ENCODE data around the gene CABP4.

CABP4 gene

GRCh38 chr11:67491276-67492068 lies 36.3 kb downstream of the CABP4 start:
- Mint-ChIP-seq H3K9me3 (no peaks in the 10 kb centered on the region), H3K36me3 (ENCODE audit: insufficient read depth) (peaks cover 59% of the 10 kb centered on the region), H3K27ac (peak overlapping the region in 1 of 2 donors; percentile 41), H3K27me3 (no peaks in the 10 kb centered on the region), H3K4me3 (no peak overlapping the region), H3K4me1 (ENCODE audit: low read depth in 2 of 2) (peaks cover 26 to 29% of the 10 kb centered on the region in 2 donors)
- DNase-seq (no peak), ATAC-seq (replicated peaks) (no peak)

- Mint-ChIP-seq H3K4me3 (no peak overlapping the region), H3K36me3 (ENCODE audit: insufficient read depth) (peaks cover 61% of the 10 kb centered on the region), H3K27ac (peak overlapping the region in 1 of 2 donors; percentile 68), H3K27me3 (no peaks in the 10 kb centered on the region), H3K9me3 (no peaks in the 10 kb centered on the region), H3K4me1 (ENCODE audit: low read depth in 2 of 2) (peaks cover 19 to 30% of the 10 kb centered on the region in 2 donors)
- ATAC-seq (replicated peaks) = no peak
- DNase-seq = no peak
Measured at GRCh38 chr11:67492069-67492727, 37.0 kb downstream of the CABP4 start.

- peak overlapping the region in 1 of 2 donors; percentile 68 for H3K27ac Mint-ChIP-seq
- H3K4me1 Mint-ChIP-seq (ENCODE audit: low read depth in 2 of 2) = peaks cover 12 to 23% of the 10 kb centered on the region in 2 donors
- H3K4me3 Mint-ChIP-seq = no peak overlapping the region
- no peak for ATAC-seq (replicated peaks)
- DNase-seq = no peak
- no peaks in the 10 kb centered on the region for H3K9me3 Mint-ChIP-seq
- H3K27me3 Mint-ChIP-seq = no peaks in the 10 kb centered on the region
- H3K36me3 Mint-ChIP-seq (ENCODE audit: insufficient read depth) = peaks cover 53% of the 10 kb centered on the region
Measured at GRCh38 chr11:67492801-67493547, 37.8 kb downstream of the CABP4 start.

GRCh38 chr11:67493548-67494370 lies 38.6 kb downstream of the CABP4 start:
- no peak overlapping the region for H3K27ac Mint-ChIP-seq
- peaks cover 48% of the 10 kb centered on the region for H3K36me3 Mint-ChIP-seq (ENCODE audit: insufficient read depth)
- H3K9me3 Mint-ChIP-seq = no peaks in the 10 kb centered on the region
- H3K4me3 Mint-ChIP-seq = no peak overlapping the region
- DNase-seq (no peak), ATAC-seq (replicated peaks) (no peak)
- H3K27me3 Mint-ChIP-seq = no peaks in the 10 kb centered on the region
- peaks cover 5 to 15% of the 10 kb centered on the region in 2 donors for H3K4me1 Mint-ChIP-seq (ENCODE audit: low read depth in 2 of 2)

GRCh38 chr11:67494371-67495233 lies 39.4 kb downstream of the CABP4 start:
- no peaks in the 10 kb centered on the region for H3K9me3 Mint-ChIP-seq
- peaks cover 5 to 13% of the 10 kb centered on the region in 2 donors for H3K4me1 Mint-ChIP-seq (ENCODE audit: low read depth in 2 of 2)
- H3K27ac Mint-ChIP-seq = no peak overlapping the region
- H3K36me3 Mint-ChIP-seq (ENCODE audit: insufficient read depth) = peaks cover 52% of the 10 kb centered on the region
- H3K4me3 Mint-ChIP-seq = no peak overlapping the region
- no peaks in the 10 kb centered on the region for H3K27me3 Mint-ChIP-seq
- DNase-seq = no peak
- ATAC-seq (replicated peaks) = no peak

GRCh38 chr11:67495234-67496005 lies 40.3 kb downstream of the CABP4 start:
- Mint-ChIP-seq H3K9me3 (no peaks in the 10 kb centered on the region), H3K4me1 (ENCODE audit: low read depth in 2 of 2) (peaks cover 2 to 9% of the 10 kb centered on the region in 2 donors), H3K27me3 (no peaks in the 10 kb centered on the region), H3K27ac (peak overlapping the region; percentile 38 to 72), H3K4me3 (no peak overlapping the region), H3K36me3 (ENCODE audit: insufficient read depth) (peaks cover 47% of the 10 kb centered on the region)
- DNase-seq = no peak
- ATAC-seq (replicated peaks) = no peak

- peaks cover 9 to 13% of the 10 kb centered on the region in 2 donors for H3K4me1 Mint-ChIP-seq (ENCODE audit: low read depth in 2 of 2)
- ATAC-seq (replicated peaks) (no peak), DNase-seq (no peak)
- peak overlapping the region; percentile 38 to 72 for H3K27ac Mint-ChIP-seq
- H3K36me3 Mint-ChIP-seq (ENCODE audit: insufficient read depth) = peaks cover 47% of the 10 kb centered on the region
- H3K27me3 Mint-ChIP-seq = no peaks in the 10 kb centered on the region
- H3K9me3 Mint-ChIP-seq = no peaks in the 10 kb centered on the region
- H3K4me3 Mint-ChIP-seq = no peak overlapping the region
Measured at GRCh38 chr11:67496113-67496512, 41.0 kb downstream of the CABP4 start.

GRCh38 chr11:67497656-67498291 lies 42.6 kb downstream of the CABP4 start:
- peak overlapping the region in 1 of 2 donors; percentile 12 for H3K27ac Mint-ChIP-seq
- H3K4me1 Mint-ChIP-seq (ENCODE audit: low read depth in 2 of 2) = peaks cover 14 to 17% of the 10 kb centered on the region in 2 donors
- H3K9me3 Mint-ChIP-seq = no peaks in the 10 kb centered on the region
- ATAC-seq (replicated peaks) = no peak
- H3K27me3 Mint-ChIP-seq = no peaks in the 10 kb centered on the region
- no peak overlapping the region for H3K4me3 Mint-ChIP-seq
- peaks cover 47% of the 10 kb centered on the region for H3K36me3 Mint-ChIP-seq (ENCODE audit: insufficient read depth)
- DNase-seq = no peak

GRCh38 chr11:67498544-67498972 lies 43.4 kb downstream of the CABP4 start:
- no peak overlapping the region for H3K4me3 Mint-ChIP-seq
- H3K36me3 Mint-ChIP-seq (ENCODE audit: insufficient read depth) = peaks cover 51% of the 10 kb centered on the region

GRCh38 chr11:67499808-67500483 lies 44.8 kb downstream of the CABP4 start:
- ATAC-seq (replicated peaks) = no peak
- no peak for DNase-seq
- Mint-ChIP-seq H3K4me1 (ENCODE audit: low read depth in 2 of 2) (peaks cover 24% of the 10 kb centered on the region in 2 donors), H3K27ac (no peak overlapping the region), H3K9me3 (no peaks in the 10 kb centered on the region), H3K27me3 (no peaks in the 10 kb centered on the region), H3K4me3 (no peak overlapping the region), H3K36me3 (ENCODE audit: insufficient read depth) (peaks cover 58% of the 10 kb centered on the region)

More at GRCh38 chr11:67498544-67498972, 43.4 kb downstream of the CABP4 start:
- no peak overlapping the region for H3K27ac Mint-ChIP-seq
- peaks cover 21 to 24% of the 10 kb centered on the region in 2 donors for H3K4me1 Mint-ChIP-seq (ENCODE audit: low read depth in 2 of 2)
- DNase-seq = no peak
- no peak for ATAC-seq (replicated peaks)
- no peaks in the 10 kb centered on the region for H3K9me3 Mint-ChIP-seq
- H3K27me3 Mint-ChIP-seq = no peaks in the 10 kb centered on the region

- H3K36me3 Mint-ChIP-seq (ENCODE audit: insufficient read depth) = peaks cover 60% of the 10 kb centered on the region
- H3K4me3 Mint-ChIP-seq = no peak overlapping the region
- no peak for DNase-seq
- H3K9me3 Mint-ChIP-seq = no peaks in the 10 kb centered on the region
- no peak for ATAC-seq (replicated peaks)
- H3K27me3 Mint-ChIP-seq = no peaks in the 10 kb centered on the region
- peaks cover 25 to 26% of the 10 kb centered on the region in 2 donors for H3K4me1 Mint-ChIP-seq (ENCODE audit: low read depth in 2 of 2)
- peak overlapping the region; percentile 75 to 82 for H3K27ac Mint-ChIP-seq
Measured at GRCh38 chr11:67500484-67500821, 45.3 kb downstream of the CABP4 start.

Data from effector memory CD8-positive, alpha-beta T cell (primary cell).